GM12878 (cell line): ENCODE measurements around the gene ADGRD2.

Experiments used
- CHD2 ChIP-seq: IDR thresholded peaks from 2 replicates; pipeline ENCODE4 v1.6.1; 2011; ENCODE audit warnings: low read depth, low read length, improper control_type of control experiment, borderline replicate concordance
- CTCF ChIP-seq, 3 experiments: IDR thresholded peaks in 2 of 3; conservative IDR thresholded peaks in 1 of 3; 2 replicates each; pipeline ENCODE4 v1.5.1; 2011; ENCODE audit warnings: low read depth in 3 of 3, low read length in 3 of 3, mild to moderate bottlenecking in 3 of 3, control low read depth in 2 of 3, moderate library complexity in 2 of 3, inconsistent platforms in 1 of 3, mixed read lengths in 1 of 3; ENCODE audit not compliant: control insufficient read depth in 2 of 3, insufficient read depth in 1 of 3; ENCODE audit errors: extremely low read depth in 1 of 3
- ELK1 ChIP-seq: IDR thresholded peaks from 2 replicates; pipeline ENCODE4 v1.6.1; 2012; ENCODE audit warnings: low read depth, low read length, improper control_type of control experiment
- EP300 ChIP-seq, 2 experiments: fragments of 150-350 bp in 1 of 2; IDR thresholded peaks; 2 replicates each; pipeline ENCODE4 v1.6.1; 2011 to 2012; ENCODE audit warnings: low read depth in 2 of 2, low read length in 2 of 2, borderline replicate concordance in 1 of 2, improper control_type of control experiment in 1 of 2, inconsistent platforms in 1 of 2; ENCODE audit not compliant: control insufficient read depth in 1 of 2
- MAX ChIP-seq: IDR thresholded peaks from 2 replicates; pipeline ENCODE4 v1.6.1; 2012; ENCODE audit warnings: low read depth, low read length, improper control_type of control experiment
- MEF2A ChIP-seq: IDR thresholded peaks from 2 replicates; pipeline ENCODE4 v1.6.1; 2011; ENCODE audit warnings: low read depth, mild to moderate bottlenecking, low read length, moderate library complexity; ENCODE audit not compliant: insufficient read depth
- PBX3 ChIP-seq: IDR thresholded peaks from 2 replicates; pipeline ENCODE4 v1.6.1; 2011; ENCODE audit warnings: mild to moderate bottlenecking, low read depth, low read length, moderate library complexity; ENCODE audit not compliant: insufficient replicate concordance
- POLR2A ChIP-seq: IDR thresholded peaks from 2 replicates; pipeline ENCODE4 v1.6.1; 2011; ENCODE audit warnings: low read depth, mild to moderate bottlenecking, low read length
- RAD21 ChIP-seq: IDR thresholded peaks from 2 replicates; pipeline ENCODE4 v1.6.1; 2011; ENCODE audit warnings: mild to moderate bottlenecking, low read depth, low read length, moderate library complexity; ENCODE audit not compliant: insufficient read depth
- SIN3A ChIP-seq: IDR thresholded peaks from 2 replicates; pipeline ENCODE4 v1.6.1; 2012; ENCODE audit warnings: low read depth, low read length, improper control_type of control experiment
- SP1 ChIP-seq: IDR thresholded peaks from one replicate; pipeline ENCODE4 v1.6.1; 2011; ENCODE audit warnings: low read depth, low read length
- ZNF274 ChIP-seq: IDR thresholded peaks from one replicate; pipeline ENCODE4 v1.8.0; 2011; ENCODE audit not compliant: insufficient read length, insufficient read depth
- ZSCAN29 ChIP-seq: fragments of 450-650 bp; IDR thresholded peaks from 2 replicates; pipeline ENCODE4 v1.6.1; 2017; ENCODE audit warnings: mild to moderate bottlenecking, moderate library complexity

- TF ChIP-seq EP300 (IDR thresholded peaks at IDR 0.05; ENCODE audit: borderline replicate concordance in 1 of 2, control insufficient read depth in 1 of 2, low read depth in 2 of 2, low read length in 2 of 2): no peak
- TF ChIP-seq MEF2A: no peak
- TF ChIP-seq ELK1: no peak
- TF ChIP-seq RAD21: no peak
- TF ChIP-seq ZSCAN29: no peak
- TF ChIP-seq CHD2: no peak
- no peak for TF ChIP-seq PBX3
- TF ChIP-seq POLR2A: no peak
- no peak for TF ChIP-seq MAX
- no peak for TF ChIP-seq CTCF (IDR thresholded peaks at IDR 0.05 in 2 of 3, conservative IDR thresholded peaks at IDR 0.05 in 1 of 3; ENCODE audit: control insufficient read depth in 2 of 3, extremely low read depth in 1 of 3, insufficient read depth in 1 of 3, low read depth in 3 of 3, low read length in 3 of 3)
- TF ChIP-seq SP1: no peak
- no peak for TF ChIP-seq ZNF274
- no peak for TF ChIP-seq SIN3A
Measured at GRCh38 chr9:124502711-124503702, 52.8 kb downstream of the ADGRD2 start.
